Measurements from ENCODE around the gene PPFIBP1. TPM values are rescaled to one million over a fixed set of nuclear protein-coding genes. Genes with fewer than 3 reads are reported as not detected.
"Not testable (repeated sequence)": the region's sequence is repeated elsewhere in the genome, so short reads cannot be mapped to it uniquely, and the experiment has no call there.

The PPFIBP1 gene
- total and polyA plus RNA-seq, 9 of the 15 experiments (the other 6 are each of a cell fraction or from before 2014, with no cell fraction given) = 0.46 to 3.5 (median 1.8) TPM

GRCh38 chr12:27580561-27581330 is 56.7 kb downstream of the PPFIBP1 start:
- H3K4me3 ChIP-seq = no peak overlapping the region
- no peaks in the 10 kb centered on the region for H4K20me1 ChIP-seq (replicated peaks; ENCODE audit: control insufficient read depth, insufficient read depth, low read length)
- intact Hi-C loops (cut with micrococcal nuclease) = no loop called here
- no peak for ATAC-seq
- TF ChIP-seq ZC3H4 (CRISPR knock-in tag; IDR thresholded peaks at IDR 0.05; ENCODE audit: borderline replicate concordance) = no peak
- no peak for TF ChIP-seq XRCC3 (IDR thresholded peaks at IDR 0.05)
- no peak for TF ChIP-seq GABPB1 (CRISPR knock-in tag; IDR thresholded peaks at IDR 0.05)
- no peak for TF ChIP-seq KDM1A (IDR thresholded peaks at IDR 0.05)
- TF ChIP-seq ZNF668 (CRISPR knock-in tag; IDR thresholded peaks at IDR 0.05) = no peak
- no peak for TF ChIP-seq ARID4B (CRISPR knock-in tag; IDR thresholded peaks at IDR 0.05)
- H3K9me3 ChIP-seq (replicated peaks; ENCODE audit: control insufficient read depth, insufficient read depth, low read depth, low read length) = no peaks in the 10 kb centered on the region
- no peak for DNase-seq (ENCODE audit: extremely low read depth in 1 of 4, low spot score in 3 of 4)
- FAIRE-seq = no peak
- H3K36me3 ChIP-seq (ENCODE audit: control insufficient read depth, insufficient read depth, low read length) = no peaks in the 10 kb centered on the region
- H3K27me3 ChIP-seq (ENCODE audit: control insufficient read depth in 2 of 2, insufficient read depth in 2 of 2, low read length in 2 of 2) = peaks cover 3 to 8% of the 10 kb centered on the region in 2 experiments; a peak in 3 of 5 replicates
- in situ Hi-C loops (cut with MboI) = no loop called here
- H3K9me1 ChIP-seq (ENCODE audit: control insufficient read depth, insufficient read depth, low read length) = no peaks in the 10 kb centered on the region
- ChIA-PET POLR2A (no interaction called here), CTCF (ENCODE audit: low intra/inter-chr PET ratio) (no interaction called here)
- H3K9ac ChIP-seq (ENCODE audit: insufficient read depth in 1 of 2, low read depth in 2 of 2, low read length in 2 of 2) = no peak overlapping the region
- H3K27ac ChIP-seq (ENCODE audit: extremely low read depth, low read depth, low read length) = no peak overlapping the region
- WGBS (ENCODE audit: insufficient coverage, low coverage, missing lambda C conversion rate) = 0% methylated on average over 9 of the region's 9 CpGs
- H3K79me2 ChIP-seq (ENCODE audit: control insufficient read depth, insufficient read depth, low read length) = no peaks in the 10 kb centered on the region
- H2AFZ ChIP-seq (ENCODE audit: low read depth, low read length) = no peak overlapping the region
- no TSS peak for BruUV-seq (replicated peaks)
- no peaks in the 10 kb centered on the region for H3K4me1 ChIP-seq (replicated peaks in 1 of 2; ENCODE audit: control insufficient read depth in 2 of 2, insufficient read depth in 2 of 2, low read length in 2 of 2)
- no peak overlapping the region for H3K4me2 ChIP-seq (ENCODE audit: insufficient read depth, low read length)

- H3K79me2 ChIP-seq (ENCODE audit: control insufficient read depth, insufficient read depth, low read length); POLR2A ChIA-PET; in situ Hi-C loops (cut with MboI); intact Hi-C loops (cut with micrococcal nuclease); DNase-seq (ENCODE audit: extremely low read depth in 1 of 4, low spot score in 3 of 4); CTCF ChIA-PET (ENCODE audit: low intra/inter-chr PET ratio); H3K4me1 ChIP-seq (replicated peaks in 1 of 2; ENCODE audit: control insufficient read depth in 2 of 2, insufficient read depth in 2 of 2, low read length in 2 of 2); H3K27me3 ChIP-seq (ENCODE audit: control insufficient read depth in 2 of 2, insufficient read depth in 2 of 2, low read length in 2 of 2); H4K20me1 ChIP-seq (replicated peaks; ENCODE audit: control insufficient read depth, insufficient read depth, low read length); H3K4me3 ChIP-seq; H3K4me2 ChIP-seq (ENCODE audit: insufficient read depth, low read length); H3K36me3 ChIP-seq (ENCODE audit: control insufficient read depth, insufficient read depth, low read length); BruUV-seq (replicated peaks); ATAC-seq; FAIRE-seq; H3K9me1 ChIP-seq (ENCODE audit: control insufficient read depth, insufficient read depth, low read length); H2AFZ ChIP-seq (ENCODE audit: low read depth, low read length); H3K9me3 ChIP-seq (replicated peaks; ENCODE audit: control insufficient read depth, insufficient read depth, low read depth, low read length); H3K27ac ChIP-seq (ENCODE audit: extremely low read depth, low read depth, low read length); H3K9ac ChIP-seq (ENCODE audit: insufficient read depth in 1 of 2, low read depth in 2 of 2, low read length in 2 of 2): not testable (repeated sequence)
- WGBS (ENCODE audit: insufficient coverage, low coverage, missing lambda C conversion rate) = 0% methylated on average over 1 of the region's 1 CpG
Measured at GRCh38 chr12:27581331-27581671, 57.3 kb downstream of the PPFIBP1 start.

Measured in K562 (cell line).